DMS53 (cell line): ENCODE results near the gene CH25H.
"Not testable (repeated sequence)": the region's sequence is repeated elsewhere in the genome, so short reads cannot be mapped to it uniquely, and the experiment has no call there.

Experiments used
- DNase-seq: peaks from one replicate; lab custom pipeline; 2025; lab: John Stamatoyannopoulos, UW

The CH25H gene, protein sequence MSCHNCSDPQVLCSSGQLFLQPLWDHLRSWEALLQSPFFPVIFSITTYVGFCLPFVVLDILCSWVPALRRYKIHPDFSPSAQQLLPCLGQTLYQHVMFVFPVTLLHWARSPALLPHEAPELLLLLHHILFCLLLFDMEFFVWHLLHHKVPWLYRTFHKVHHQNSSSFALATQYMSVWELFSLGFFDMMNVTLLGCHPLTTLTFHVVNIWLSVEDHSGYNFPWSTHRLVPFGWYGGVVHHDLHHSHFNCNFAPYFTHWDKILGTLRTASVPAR

DNA sequence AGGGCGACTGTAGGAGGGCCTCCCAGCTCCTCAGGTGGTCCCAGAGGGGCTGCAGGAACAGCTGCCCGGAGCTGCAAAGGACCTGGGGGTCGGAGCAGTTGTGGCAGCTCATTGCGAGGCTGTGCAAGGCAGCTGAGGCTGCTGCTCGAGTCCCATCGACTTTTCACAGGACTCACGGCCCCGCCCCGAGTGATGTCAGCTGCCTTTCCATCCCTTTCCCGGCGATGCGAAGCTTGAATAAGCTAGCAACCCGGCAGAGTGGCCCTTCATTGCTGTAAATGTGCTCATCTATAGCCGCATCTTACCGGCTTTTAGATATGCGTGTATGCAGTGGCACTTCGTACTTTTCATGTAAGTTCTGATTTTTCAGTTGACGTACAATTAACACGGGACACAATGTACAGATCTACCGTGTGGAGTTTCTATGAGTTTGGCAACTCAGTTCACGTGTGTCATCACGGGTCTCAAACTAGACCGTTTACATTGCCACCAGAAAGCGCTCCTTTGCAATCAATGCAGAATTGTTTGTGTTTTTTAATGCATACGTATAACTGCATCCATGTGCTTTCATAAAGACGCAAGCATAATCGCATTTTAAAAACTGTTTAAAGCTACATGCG lies at the start of gene CH25H:
TSS of gene CH25H (minus strand) at position 137 of the 620 bp plus-strand sequence. CDS start at position 112, 25 bp downstream.
- DNase-seq: peak; percentile 85

DNA sequence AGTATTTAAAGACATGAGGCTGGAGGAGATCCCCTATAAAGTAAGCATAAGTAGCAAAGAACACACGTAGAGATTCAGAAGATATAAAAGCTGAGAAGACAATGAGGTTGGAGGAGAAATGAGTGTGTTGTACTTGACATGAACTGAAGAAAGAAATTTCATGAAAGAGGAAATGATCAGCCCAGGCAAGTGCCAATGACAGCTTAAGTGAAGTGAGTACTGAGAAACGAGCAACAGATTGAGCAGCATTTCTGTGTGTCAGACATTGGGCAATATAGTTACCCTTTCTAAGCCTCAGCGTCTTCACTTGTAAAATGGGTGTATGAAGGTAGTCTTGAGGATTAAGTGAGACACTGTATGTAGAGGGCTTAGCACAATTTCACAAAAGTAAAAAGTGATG lies 49.2 kb upstream of the CH25H start:
- no peak for DNase-seq

DNA sequence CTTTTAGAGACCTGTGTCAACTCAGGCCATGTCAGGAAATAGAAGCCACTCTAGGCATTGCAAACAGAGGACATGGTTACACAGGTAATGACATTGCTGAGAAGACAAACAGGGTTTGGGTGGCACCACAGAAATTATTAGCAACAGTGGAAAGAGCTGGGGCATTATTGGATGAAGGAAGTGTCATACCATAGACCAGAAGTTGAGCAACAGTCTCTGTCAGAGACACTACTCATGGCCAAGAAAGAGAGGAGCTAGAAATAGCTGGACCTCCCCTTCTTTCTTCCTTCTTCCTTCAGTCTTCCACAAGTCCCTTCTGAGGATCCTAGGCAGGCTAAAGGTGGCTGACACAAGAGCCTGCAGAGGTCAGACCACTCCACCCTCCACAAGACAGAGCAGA lies 48.7 kb upstream of the CH25H start:
- no peak for DNase-seq

DNA sequence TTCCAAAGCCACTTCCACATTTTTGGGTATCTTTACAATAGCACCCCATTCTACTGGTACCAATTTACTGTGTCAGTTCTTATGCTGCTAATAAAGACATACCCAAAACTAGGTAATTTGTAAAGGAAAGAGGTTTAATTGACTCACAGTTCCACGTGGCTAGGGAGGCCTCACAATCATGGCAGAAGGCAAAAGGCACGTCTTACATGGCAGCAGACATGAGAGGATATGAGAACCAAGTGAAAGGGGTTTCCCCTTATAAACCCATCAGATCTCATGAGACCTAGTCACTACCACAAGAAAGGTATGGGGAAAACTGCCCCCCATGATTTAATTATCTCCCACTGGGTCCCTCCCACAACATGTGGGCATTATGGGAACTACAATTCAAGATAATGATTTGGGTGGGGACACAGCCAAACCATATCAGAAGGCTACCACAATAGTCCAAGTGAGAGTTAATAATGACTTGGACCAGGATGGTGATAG lies 48.0 kb upstream of the CH25H start:
- DNase-seq: not testable (repeated sequence)

DNA sequence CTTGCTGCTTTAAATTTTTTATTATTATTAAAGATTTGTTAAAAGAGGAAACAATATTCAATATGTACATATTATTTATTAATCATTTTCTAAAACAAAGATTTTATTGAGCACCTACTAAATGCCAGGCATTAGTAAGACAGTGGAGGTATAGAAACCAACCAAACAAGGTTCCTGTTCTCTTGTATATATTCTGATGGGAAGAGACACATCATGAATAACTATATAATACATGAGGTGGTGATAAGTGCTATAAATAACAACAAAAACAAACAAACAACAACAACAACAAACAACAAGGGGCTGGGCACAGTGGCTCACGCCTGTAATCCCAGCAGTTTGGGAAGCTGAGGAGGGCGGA lies 45.1 kb upstream of the CH25H start:
- no peak for DNase-seq

DNA sequence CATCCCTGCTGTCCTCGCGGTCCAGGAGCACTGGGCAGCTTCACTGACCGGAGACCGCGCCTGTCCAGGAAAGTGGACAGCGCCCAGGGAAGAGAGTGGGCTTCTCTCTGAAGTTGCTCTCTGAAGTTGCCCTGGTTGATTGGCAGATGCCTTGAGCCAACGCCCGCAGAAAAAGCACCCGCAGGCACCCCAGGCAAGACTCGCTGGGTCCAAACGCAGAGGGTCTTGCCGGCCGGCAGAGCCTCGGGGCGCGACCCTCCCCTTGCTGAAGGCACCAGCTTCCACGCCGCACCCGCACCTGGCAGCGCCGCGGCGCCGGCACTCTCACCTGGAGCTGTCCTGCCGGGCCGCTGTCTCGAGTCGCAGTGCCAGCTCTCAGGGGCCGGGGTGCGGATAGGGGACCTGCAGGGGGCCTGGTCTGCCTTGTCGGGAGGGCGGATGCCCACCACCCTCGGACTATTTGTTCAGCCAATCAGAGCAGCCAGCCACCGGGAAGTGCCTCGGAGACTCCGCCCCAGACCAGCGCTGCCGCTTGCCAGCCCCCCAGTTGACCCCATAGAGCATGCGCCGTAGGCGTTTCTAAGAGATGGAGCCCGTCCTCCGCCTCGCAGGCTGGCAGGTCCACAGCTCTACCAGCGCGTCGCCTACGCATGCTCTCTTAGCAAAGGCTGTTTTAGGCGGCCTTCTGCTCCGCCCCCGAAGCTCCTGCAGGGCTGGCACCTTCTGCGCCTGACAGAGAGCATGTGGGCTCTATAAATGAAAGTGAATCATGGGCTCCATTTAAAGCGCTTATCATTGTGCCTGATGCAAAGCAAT lies 44.5 kb upstream of the CH25H start, which contains the start of gene LIPA:
TSS of gene LIPA (minus strand) at position 367 of the 816 bp plus-strand sequence. CDS start 4,127 bp downstream, outside the sequence.
- peak; percentile 98 for DNase-seq

DNA sequence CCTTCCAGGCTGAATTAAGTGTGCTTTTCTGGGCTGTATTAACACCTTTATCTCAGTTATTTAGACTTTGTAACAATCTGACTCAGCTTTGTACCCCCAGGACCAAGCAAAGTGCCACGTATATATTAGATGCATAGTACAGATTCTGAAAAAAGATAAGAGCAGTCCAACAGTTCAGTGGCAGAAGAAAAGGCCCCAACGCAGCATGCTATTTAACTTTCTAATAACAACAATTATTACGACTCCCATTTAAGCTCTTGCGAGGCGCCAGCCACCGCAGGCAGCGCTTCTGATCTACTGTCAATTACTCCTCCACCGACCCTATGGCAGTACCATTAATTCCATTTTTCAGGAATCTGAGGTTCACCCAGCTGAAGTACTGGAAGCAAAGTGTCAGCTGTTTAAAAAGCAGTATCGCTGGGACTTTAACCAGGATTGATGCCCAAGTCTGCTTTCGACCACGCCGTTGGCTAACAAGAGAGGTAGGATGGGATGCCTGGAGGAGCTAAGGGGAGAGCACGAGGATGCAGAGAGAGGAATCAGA lies 43.8 kb upstream of the CH25H start:
- peak; percentile 58 for DNase-seq

DNA sequence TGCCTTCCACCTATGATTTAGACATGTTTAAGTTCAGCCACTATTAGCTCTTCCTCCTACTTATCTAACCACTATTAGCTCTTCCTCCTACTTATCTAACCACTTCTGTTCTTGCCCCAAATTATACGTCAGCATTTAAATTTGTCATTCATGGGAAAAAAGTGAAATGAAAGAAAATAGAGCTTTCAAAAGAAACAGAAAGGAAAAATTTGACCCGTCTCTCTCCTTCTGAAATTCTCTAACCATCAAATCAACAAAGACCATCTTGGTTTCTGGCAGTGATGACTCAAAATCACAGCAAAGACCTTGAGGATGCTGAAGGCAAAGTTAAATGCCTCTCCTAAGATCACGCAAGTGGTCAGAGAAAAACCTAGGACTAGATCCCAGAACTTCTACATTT lies 41.9 kb upstream of the CH25H start:
- DNase-seq: no peak

DNA sequence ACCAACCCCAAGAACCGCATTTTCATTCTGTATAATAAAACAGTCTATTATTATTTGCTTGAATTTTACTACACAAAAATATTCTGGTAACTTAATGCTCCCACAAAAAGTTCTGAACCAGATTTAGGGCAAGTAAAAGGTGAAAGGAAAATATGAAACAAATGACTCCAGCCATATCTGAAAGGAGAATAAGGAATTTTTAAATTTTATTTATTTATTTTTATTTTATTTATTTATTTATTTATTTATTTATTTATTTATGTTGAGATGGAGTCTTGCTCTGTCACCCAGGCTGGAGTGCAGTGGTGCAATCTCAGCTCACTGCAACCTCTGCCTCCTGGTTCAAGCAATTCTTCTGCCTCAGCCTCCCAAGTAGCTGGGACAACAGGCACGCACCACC lies 40.5 kb upstream of the CH25H start:
- DNase-seq: not testable (repeated sequence)

DNA sequence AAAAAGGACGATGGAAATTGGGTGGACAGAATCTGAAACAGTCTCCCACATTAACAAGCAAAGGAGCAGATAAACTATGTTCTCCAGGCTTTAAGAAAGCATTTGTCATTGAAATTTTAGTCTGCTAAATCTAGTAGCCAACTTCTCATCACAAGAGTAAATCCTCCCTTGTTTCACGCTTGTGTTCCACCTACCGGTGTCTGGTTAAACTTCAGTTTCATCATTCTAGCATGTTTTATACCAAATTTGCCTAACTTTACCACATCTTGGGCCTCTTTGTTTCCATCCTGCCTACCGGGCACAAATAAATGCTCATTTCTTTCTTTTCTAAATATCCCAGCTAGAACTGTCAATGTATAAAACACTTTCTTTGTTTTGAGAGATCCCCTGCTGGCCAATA lies 38.7 kb upstream of the CH25H start:
- DNase-seq: no peak

DNA sequence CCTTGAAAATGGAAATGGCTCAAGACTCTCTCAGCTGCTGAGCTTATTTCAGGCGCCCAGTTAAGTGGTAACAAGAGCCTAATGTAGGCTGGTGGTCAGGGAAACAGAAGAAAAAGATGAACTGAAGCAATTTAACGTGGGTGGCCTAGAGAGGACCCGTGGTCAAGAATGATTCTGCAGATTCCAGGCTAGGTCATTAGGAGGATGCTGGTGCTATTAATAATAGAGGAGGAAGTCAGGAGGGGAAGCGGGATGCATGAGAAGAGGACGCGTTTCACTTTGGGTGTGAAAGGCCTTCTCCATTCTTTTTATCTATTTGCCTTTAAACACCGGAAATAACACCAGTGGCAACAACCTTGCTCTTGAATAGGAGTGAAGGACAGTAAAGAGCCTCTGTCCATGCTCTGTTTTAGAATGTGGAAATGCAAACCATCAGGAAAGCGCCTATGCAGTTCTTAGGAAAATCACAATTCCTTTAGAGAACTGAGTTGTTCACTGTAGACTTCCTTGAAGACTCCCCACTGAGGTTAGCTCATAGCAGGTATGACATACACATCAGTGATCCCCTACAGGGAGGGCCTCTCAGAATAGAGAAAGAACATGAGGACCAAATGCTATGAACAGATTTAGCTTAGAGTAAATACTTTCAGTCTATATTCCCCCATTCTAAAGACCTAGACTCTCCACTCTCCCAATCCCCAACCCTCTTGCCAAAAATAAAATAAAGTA lies 35.9 kb upstream of the CH25H start:
- DNase-seq: no peak

DNA sequence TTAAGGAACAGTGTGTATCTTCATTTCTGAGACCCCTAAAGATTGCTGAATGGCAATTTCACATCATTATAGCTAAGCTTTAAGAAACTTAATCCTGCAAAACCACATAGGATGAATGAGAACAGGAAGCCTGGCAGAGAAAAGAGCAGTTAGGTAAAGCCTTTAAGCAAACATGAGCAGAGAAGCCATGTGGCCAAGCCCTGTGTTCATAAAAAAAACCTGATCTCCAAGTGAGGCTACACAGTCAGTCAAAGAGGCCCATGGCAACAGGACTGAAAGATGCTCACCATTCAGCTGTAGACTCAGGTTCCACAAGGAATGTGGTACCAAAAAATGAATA lies 35.2 kb upstream of the CH25H start:
- peak; percentile 78 for DNase-seq

DNA sequence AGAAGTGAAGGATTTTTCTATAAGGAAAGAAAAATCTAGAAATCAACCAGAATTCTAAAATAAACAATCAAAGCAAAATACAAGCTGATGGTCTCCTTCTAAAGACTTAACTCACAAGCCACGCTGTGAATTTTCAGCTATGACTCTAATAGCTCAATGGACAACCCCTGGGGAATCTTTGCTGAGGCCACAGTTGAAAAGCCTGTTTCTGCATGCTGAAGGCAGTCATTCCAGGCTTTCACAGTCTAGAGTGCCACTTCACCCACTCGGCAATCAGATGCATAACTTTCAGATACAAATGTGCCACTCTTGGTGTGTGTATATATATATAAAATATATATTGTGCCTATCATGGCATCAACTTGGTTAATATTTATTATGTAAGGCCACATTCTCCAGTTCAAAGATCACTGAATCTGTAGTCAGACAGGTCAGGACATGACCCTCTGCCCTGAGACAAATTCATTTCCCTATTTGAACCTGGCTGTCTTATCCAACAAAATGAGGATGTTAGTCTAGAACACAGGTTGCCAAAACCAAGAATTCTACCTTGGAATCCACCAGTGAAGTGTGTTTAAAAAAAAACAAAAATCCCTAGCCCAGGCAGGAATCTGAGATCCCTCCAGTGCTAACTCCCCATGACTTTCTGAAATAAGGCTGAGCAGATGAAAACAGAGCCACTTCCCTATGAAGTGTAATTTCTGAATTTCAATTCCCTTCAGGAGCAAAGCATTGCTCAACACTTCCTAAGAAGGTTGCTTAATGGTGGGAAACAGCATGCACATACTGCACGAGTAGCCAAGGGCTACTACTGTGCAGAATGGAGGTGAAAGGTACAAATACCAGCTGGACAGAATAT lies 34.6 kb upstream of the CH25H start:
- DNase-seq: no peak

DNA sequence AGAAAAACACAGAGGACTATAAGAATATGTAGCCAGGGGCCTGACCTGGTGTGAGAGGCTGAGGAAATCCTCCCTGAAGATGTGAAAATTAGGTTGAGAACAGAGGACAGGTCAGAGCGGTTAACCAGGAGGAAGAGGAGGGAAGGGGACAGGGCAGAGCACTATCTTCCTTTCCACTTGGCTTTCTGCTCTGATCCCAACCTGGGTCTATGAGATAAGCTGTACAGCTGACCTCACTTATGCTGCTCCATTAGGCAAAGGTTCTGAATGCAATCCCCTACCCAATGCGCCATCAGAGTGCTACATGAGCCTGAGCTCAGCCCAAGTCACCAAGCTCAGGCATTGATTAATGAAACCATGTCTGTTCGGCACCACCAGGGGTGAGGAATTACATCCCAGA lies 33.9 kb upstream of the CH25H start:
- DNase-seq: no peak

DNA sequence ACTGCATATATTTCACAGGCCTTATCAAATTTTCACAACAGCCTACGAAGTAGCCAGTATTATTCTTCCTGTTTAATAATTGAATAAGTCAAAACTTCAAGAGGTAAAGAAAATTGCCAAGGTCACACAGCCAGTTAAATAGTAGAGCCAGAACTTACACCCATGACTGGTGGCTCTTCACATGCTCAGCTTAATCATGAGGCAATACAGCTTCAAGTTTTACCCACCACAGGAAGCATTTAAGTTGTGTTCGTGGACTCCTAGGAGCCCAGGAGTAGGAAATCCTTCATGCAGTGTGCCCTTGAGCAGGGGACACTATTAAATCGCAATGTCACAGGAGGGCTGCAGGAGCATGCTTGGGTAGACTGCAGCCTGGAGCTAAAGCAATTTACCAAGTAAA lies 33.4 kb upstream of the CH25H start:
- DNase-seq: no peak

DNA sequence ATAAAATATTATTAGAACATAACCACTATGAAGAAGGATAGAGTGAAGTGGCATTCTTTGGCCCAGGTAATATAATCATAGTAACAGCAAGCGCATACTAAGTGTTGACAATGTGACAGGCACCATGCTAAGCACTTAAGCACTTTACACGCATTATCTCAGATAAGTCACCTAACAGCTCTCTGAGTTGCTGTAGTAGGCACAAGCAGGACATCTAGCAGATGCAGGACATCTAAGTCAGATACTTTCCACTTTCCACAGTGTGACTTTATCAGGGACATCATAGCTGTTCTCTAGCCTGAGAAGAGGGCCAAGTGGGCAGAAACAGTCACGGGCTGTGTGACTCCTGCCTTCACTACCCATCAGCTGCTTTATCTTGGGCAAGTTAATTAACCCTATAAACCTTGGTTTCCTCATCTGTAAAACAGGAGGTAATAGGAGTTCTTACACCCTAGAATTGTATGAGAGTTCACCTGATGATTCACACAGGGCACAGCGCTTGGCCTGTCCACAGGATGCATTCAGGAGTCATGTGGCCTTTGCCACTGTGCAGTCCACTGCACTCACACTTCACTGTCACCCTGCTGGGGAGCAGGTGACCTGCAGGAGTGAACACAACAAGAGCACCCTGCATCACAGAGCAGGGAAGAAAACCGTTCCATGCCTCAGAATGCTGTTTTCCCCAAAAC lies 32.0 kb upstream of the CH25H start:
- no peak for DNase-seq

DNA sequence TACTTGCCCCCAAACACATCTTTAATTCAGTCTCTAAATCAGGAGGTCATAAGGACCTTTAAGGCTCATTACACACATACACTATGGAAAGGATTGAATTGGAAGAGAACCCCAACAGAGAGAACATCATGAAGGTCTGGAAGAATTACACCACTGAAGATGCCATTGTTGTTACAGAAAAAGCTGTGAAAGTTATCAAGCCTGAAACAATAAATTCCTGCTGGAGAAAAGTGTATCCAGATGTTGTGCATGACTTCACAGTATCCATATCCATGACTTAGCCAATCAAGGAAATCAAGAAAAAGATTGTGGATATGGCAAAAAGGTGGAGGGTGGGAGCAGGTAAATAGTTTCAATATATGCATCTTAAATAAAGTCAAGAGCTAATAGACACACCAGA lies 30.7 kb upstream of the CH25H start:
- DNase-seq: no peak

DNA sequence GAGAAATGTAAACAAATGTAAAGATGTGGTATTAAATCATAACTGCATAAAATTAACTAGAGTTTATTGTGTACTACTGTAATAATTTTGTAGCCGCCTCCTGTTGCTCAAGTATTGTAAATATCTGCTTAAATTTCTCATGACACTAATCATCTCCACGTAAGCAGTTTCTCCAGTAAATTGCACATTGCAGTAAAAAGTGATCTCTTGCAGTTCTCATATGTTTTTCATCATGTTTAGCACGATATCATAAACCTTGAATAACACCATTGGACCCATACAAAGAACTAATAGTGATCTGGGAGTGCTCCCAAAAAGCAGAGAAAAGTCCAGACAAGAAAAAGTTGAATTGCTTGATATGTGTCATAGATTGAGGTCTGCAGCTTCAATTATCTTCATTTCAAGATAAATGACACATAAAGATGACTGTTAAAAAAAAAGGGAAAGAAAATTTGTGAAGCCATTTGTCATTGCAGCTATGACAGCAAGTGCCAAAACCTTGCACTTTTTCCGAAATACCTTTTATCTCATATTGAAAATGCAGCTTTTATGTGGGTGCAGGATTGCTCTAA lies 29.2 kb upstream of the CH25H start:
- DNase-seq: no peak

DNA sequence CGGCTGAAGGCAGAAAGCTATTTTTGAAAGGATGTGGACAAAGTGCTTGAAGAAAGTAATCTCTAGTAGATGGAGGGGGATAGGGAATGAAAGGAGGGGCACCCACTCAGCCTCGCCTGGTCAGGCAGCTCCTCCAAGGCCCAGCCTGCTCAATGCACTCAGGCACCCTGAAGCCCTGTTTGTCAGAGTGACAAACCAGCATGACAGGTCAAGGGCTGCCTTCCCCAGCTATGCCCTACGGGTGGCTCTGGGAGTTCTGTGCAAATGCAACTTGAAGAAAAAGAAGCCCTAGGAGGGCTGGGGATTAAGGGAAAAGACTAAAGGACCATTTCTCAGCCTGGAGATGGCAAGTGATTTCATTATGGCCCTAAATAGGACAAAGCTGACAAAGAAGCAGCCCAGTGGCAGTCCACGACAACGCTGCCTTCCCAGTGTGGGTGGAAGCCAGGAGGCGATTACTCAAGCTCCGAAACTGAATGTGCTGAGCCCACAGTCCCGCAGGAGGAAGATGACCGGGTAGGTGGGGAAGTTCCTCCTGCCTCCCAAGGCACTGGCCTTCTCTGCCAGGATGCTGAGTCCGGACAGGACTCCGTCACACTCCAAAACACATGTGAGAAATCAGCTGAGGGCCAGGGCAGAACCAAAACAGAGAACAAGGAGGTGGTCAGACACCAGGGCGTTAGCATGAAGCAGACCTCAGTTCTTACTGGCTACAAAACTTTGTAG lies 28.1 kb upstream of the CH25H start:
- DNase-seq: no peak
